ENCODE data around the gene MTR. TPM values are rescaled to one million over a fixed set of nuclear protein-coding genes. Genes with fewer than 3 reads are reported as not detected.

Gene MTR
- total RNA-seq, 4 donors from 2014 or later = 24.9 to 38.0 (median 30.8) TPM

DNA sequence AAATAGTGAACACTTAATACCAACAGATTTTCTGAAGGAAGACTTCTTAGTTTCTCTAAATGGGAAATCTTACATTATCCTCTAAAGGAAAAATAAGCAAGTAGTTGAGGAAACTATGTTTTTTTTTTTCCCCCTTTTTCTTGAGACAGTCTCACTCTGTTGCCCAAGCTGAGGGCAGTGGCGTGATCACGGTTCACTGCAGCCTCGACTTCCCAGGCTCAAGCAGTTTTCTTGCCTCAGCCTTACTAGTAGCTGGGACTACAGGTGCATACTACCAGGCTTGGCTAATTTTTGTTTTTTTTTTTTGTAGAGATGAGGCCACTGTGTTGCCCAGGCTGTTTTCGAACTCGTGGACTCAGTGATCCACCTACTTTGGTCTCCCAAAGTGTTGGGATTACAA lies 3.9 kb downstream of the MTR start:
- ATAC-seq (ENCODE audit: low FRiP score) = no peak
- DNase-seq (ENCODE audit: low spot score) = no peak

DNA sequence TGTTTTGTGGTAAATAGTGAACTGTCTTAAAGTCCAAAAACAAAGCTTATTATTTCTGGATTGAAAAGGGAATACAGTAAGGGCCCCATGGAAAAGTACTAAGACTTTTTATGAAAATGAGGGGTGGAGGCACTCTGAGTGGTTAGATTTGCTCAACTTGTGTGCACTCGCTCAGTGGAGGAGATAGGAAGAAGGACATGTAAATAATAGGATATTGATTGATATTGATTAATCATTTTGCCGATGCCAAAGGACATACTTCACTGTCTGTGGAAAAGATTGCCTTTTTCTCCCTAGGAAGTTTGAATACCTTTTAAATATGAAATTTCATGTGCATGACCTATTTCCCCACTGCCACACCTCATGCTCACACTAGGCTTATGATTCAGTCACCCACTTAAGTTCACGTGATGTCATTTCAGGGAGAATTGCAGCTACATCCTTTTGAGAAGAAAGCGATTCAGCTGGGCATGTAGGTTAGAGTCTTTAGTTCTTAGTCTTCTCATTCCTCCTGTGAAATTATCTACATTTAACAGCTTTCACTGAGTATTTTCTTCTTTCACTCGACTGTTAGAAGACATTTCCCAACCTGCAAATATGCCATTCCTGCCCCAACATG lies 5.0 kb downstream of the MTR start:
- TF ChIP-seq, protein P1, sequence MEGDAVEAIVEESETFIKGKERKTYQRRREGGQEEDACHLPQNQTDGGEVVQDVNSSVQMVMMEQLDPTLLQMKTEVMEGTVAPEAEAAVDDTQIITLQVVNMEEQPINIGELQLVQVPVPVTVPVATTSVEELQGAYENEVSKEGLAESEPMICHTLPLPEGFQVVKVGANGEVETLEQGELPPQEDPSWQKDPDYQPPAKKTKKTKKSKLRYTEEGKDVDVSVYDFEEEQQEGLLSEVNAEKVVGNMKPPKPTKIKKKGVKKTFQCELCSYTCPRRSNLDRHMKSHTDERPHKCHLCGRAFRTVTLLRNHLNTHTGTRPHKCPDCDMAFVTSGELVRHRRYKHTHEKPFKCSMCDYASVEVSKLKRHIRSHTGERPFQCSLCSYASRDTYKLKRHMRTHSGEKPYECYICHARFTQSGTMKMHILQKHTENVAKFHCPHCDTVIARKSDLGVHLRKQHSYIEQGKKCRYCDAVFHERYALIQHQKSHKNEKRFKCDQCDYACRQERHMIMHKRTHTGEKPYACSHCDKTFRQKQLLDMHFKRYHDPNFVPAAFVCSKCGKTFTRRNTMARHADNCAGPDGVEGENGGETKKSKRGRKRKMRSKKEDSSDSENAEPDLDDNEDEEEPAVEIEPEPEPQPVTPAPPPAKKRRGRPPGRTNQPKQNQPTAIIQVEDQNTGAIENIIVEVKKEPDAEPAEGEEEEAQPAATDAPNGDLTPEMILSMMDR (IDR thresholded peaks at IDR 0.05) = no peak
- DNase-seq (ENCODE audit: low spot score) (no peak), ATAC-seq (ENCODE audit: low FRiP score) (no peak)

More for the DNA sequence above, 3.9 kb downstream of the MTR start:
- TF ChIP-seq, protein P1 (IDR thresholded peaks at IDR 0.05) = no peak

DNA sequence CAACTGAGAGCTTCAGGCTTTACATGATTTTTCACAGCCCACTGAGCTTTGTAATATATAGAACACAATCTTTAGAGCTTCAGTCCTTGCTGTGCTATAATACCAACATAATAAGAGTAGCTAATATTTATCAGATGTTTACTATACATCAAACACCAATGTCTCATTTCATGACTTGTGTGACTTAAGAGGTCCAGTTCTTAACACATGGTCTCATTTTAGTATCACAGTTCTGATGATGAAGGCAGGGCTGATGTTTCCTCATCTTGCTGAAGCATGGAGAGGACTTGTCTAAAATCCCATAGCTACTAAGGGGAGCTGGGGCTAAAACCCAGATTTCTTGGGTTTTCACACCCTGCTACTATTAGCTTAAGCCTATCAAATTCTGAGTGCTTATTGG lies 5.5 kb downstream of the MTR start:
- TF ChIP-seq, protein P1 (IDR thresholded peaks at IDR 0.05) = no peak
- DNase-seq (ENCODE audit: low spot score) (no peak), ATAC-seq (ENCODE audit: low FRiP score) (no peak)

DNA sequence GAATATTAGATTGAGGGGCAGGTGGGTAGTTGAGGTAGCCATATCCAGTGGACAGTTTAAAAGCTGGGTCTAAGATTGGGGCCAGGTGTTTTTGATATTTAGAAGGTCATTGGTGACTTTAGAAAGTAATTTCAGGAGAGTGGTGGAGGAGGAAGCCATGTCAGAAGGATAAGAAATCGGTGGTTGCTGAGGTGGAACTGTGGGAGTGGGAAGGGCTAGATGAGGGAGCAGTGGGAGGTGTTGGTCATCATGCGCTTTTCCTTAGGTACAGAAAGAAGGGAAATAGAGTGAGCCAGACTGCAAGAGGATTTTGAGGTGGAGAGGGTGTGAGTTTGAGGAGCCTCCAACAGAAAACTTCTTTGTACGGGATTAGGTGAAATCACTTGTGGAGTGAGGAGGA lies 7.2 kb downstream of the MTR start:
- TF ChIP-seq, protein P1 (IDR thresholded peaks at IDR 0.05) = no peak
- DNase-seq (ENCODE audit: low spot score) (no peak), ATAC-seq (ENCODE audit: low FRiP score) (no peak)

DNA sequence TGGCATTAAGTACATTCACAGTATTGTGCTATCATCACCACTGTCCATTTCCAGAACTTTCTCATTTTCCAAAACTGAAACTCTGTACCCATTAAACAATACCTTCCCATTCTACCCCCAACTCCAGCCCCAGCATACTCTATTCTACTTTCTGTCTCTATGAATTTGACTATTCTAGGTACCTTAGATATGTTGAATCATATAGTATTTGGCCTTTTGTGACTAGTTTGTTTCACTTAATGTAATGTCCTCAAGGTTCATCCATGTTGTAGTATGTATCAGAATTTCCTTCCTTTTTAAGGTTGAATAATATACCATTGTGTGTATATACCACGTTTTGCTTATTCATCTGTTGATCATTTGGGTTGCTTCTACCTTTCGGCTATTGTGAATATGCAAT lies 11.5 kb downstream of the MTR start:
- TF ChIP-seq, protein P1 (IDR thresholded peaks at IDR 0.05) = no peak
- DNase-seq (ENCODE audit: low spot score) (no peak), ATAC-seq (ENCODE audit: low FRiP score) (no peak)

DNA sequence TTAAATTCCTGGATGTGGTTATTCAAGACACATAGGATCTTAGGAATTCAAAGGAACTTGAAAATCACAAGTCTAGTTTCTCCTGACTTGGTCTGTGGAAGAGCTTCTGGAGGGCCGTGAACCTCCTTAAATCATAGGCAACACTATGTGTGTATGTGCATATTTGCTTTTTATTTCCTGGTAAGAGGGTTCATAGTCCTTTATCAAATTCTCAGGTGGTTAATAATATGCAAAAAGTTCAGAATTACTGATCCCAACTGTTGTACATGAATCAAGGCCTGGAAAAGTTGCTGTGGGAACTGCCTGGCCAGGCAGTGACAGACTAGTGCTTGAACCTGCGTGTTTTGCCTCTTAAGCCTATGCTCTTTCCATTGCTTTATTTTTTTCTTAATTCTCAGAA lies 12.9 kb downstream of the MTR start:
- DNase-seq (ENCODE audit: low spot score) (no peak), ATAC-seq (ENCODE audit: low FRiP score) (no peak)
- TF ChIP-seq, protein P1 (IDR thresholded peaks at IDR 0.05) = no peak

DNA sequence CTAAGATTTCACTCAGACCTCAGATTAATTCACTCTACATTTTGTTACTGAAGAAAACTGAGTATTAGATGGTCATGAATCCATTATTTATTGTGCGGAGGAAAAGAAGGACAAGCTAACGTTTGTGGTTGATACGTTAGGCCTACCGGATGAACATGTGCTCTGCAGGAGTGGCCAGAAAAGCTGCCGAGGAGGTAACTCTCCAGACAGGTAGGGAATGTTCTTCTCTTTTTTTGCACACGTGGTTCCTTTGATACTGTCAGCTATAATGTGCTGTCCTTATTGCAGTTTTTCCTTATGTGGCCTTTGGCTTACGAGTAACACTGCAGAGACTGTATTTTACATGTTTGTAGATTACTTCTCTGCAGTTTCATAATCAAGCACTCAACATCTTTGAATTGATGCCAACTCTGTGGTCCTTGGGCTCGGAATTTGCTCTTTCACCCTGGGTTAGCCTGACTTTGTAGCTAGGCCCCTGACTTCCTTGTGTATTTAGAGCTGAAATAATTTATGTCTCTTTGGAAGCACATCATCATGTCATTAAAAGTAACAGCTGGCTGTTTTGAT lies 13.6 kb downstream of the MTR start:
- DNase-seq (ENCODE audit: low spot score) (no peak), ATAC-seq (ENCODE audit: low FRiP score) (no peak)
- TF ChIP-seq, protein P1 (IDR thresholded peaks at IDR 0.05) = no peak

Data from omental fat pad (tissue), 4 donors.